HepG2 (cell line): ENCODE results near the gene C20orf204. TPM values are rescaled to one million over a fixed set of nuclear protein-coding genes. Genes with fewer than 3 reads are reported as not detected.

ENCODE experiments used
- ARNT ChIP-seq: fragments of 450-650 bp; IDR thresholded peaks from 2 replicates; pipeline ENCODE4 v1.6.1; 2017
- ATAD3A ChIP-seq: sonication (generic); formaldehyde crosslinking; IDR thresholded peaks from 2 replicates; pipeline ENCODE4 v1.4.0; 2020; ENCODE audit warnings: missing genetic modification reagents
- DPF2 ChIP-seq: sonication (generic); formaldehyde crosslinking; IDR thresholded peaks from 2 replicates; pipeline ENCODE4 v1.4.0; 2020; ENCODE audit warnings: mild to moderate bottlenecking, low read depth, missing genetic modification reagents, borderline replicate concordance
- GLI4 ChIP-seq: sonication (generic); formaldehyde crosslinking; IDR thresholded peaks from 2 replicates; pipeline ENCODE4 v1.5.1; 2020; ENCODE audit warnings: missing genetic modification reagents, mild to moderate bottlenecking, moderate library complexity, borderline replicate concordance
- GTF2F1 ChIP-seq: fragments of 150-350 bp; IDR thresholded peaks from 2 replicates; pipeline ENCODE4 v1.6.1; 2014; ENCODE audit warnings: low read length
- GTF3A ChIP-seq: sonication (generic); formaldehyde crosslinking; conservative IDR thresholded peaks from 2 replicates; pipeline ENCODE4 v1.4.0; 2020; ENCODE audit warnings: mild to moderate bottlenecking, missing genetic modification reagents
- ISX ChIP-seq: sonication (generic); formaldehyde crosslinking; conservative IDR thresholded peaks from 2 replicates; pipeline ENCODE4 v1.5.0; 2020; ENCODE audit warnings: missing genetic modification reagents
- KAT8 ChIP-seq: IDR thresholded peaks from 2 replicates; pipeline ENCODE4 v1.6.1; 2016; ENCODE audit warnings: missing genetic modification reagents, missing compliant biosample characterization
- KDM2A ChIP-seq: sonication (generic); formaldehyde crosslinking; IDR thresholded peaks from 2 replicates; pipeline ENCODE4 v1.4.0; 2020; ENCODE audit warnings: low read depth, missing genetic modification reagents, borderline replicate concordance
- KLF6 ChIP-seq: IDR thresholded peaks from 2 replicates; pipeline ENCODE4 v1.8.0; 2016; ENCODE audit warnings: missing biosample characterization, missing genetic modification reagents
- MTA1 ChIP-seq: sonication (generic); formaldehyde crosslinking; IDR thresholded peaks from 2 replicates; pipeline ENCODE4 v1.4.0; 2020; ENCODE audit warnings: missing genetic modification reagents, mild to moderate bottlenecking, borderline replicate concordance
- MTF1 ChIP-seq: sonication (generic); formaldehyde crosslinking; IDR thresholded peaks from 2 replicates; pipeline ENCODE4 v1.5.0; 2020; ENCODE audit warnings: missing genetic modification reagents
- MXD3 ChIP-seq: IDR thresholded peaks from 2 replicates; pipeline ENCODE4 v1.6.1; 2016; ENCODE audit warnings: mild to moderate bottlenecking, missing biosample characterization, missing genetic modification reagents
- SP140L ChIP-seq: sonication (generic); formaldehyde crosslinking; IDR thresholded peaks from 2 replicates; pipeline ENCODE4 v1.4.0; 2020; ENCODE audit warnings: missing genetic modification reagents, borderline replicate concordance
- SSRP1 ChIP-seq: IDR thresholded peaks from 2 replicates; pipeline ENCODE4 v1.6.1; 2016; ENCODE audit warnings: control low read depth
- TAF15 ChIP-seq: fragments of 200-400 bp; formaldehyde crosslinking; IDR thresholded peaks from one replicate; pipeline ENCODE4 v1.6.1; 2018; ENCODE audit warnings: mild to moderate bottlenecking, low read depth, low read length; ENCODE audit not compliant: poor library complexity, severe bottlenecking
- YY1 ChIP-seq: IDR thresholded peaks from 2 replicates; pipeline ENCODE4 v1.6.1; 2011; ENCODE audit warnings: low read length, low read depth, moderate library complexity, mild to moderate bottlenecking; ENCODE audit not compliant: insufficient read depth, insufficient replicate concordance
- ZKSCAN1 ChIP-seq: fragments of 150-350 bp; IDR thresholded peaks from 2 replicates; pipeline ENCODE4 v1.6.1; 2014; ENCODE audit warnings: low read length
- ZNF136 ChIP-seq: sonication (generic); formaldehyde crosslinking; IDR thresholded peaks from 2 replicates; pipeline ENCODE4 v1.8.1; 2022; ENCODE audit warnings: low read depth, mild to moderate bottlenecking, moderate library complexity, missing genetic modification reagents
- ZNF230 ChIP-seq: sonication (generic); formaldehyde crosslinking; IDR thresholded peaks from 2 replicates; pipeline ENCODE4 v1.4.0; 2020; ENCODE audit warnings: mild to moderate bottlenecking, missing genetic modification reagents
- ZNF326 ChIP-seq: sonication (generic); formaldehyde crosslinking; IDR thresholded peaks from 2 replicates; pipeline ENCODE4 v1.4.0; 2020; ENCODE audit warnings: missing genetic modification reagents, borderline replicate concordance
- ZNF468 ChIP-seq: sonication (generic); formaldehyde crosslinking; IDR thresholded peaks from 2 replicates; pipeline ENCODE4 v1.8.0; 2022; ENCODE audit warnings: mild to moderate bottlenecking, moderate library complexity, missing genetic modification reagents
- ZNF709 ChIP-seq: sonication (generic); formaldehyde crosslinking; IDR thresholded peaks from 2 replicates; pipeline ENCODE4 v1.5.0; 2020; ENCODE audit warnings: mild to moderate bottlenecking, missing genetic modification reagents
- ZSCAN21 ChIP-seq: sonication (generic); formaldehyde crosslinking; IDR thresholded peaks from 2 replicates; pipeline ENCODE4 v1.8.0; 2022; ENCODE audit warnings: mild to moderate bottlenecking, missing genetic modification reagents, moderate library complexity, borderline replicate concordance
- polyA plus RNA-seq, 8 experiments: library from polyadenylated mRNA; depleted of rRNA in 3 of 8; stranded (reverse) in 7 of 8; unstranded in 1 of 8; fragments of >200 nt; fragmentation: Illumina TruSeq in 4 of 8; extraction: Trizol in 4 of 8; gene quantifications; 2 replicates each; pipeline versions ENCODE4 v1.2.1 to v1.2.3, GENCODE V29; 2011 to 2016; ENCODE audit warnings: low read depth in 4 of 8, missing spikeins in 1 of 8, mixed read lengths in 1 of 8; ENCODE audit not compliant: insufficient read depth in 1 of 8
- total RNA-seq, 5 experiments: library from RNA; depleted of rRNA; stranded (reverse); fragments of >200 nt; fragmentation: Illumina TruSeq; extraction: Trizol; gene quantifications; 2 replicates each; pipeline ENCODE4 v1.2.3, GENCODE V29; 2016; ENCODE audit warnings: low read depth in 1 of 5
- TF ChIP-seq, protein P1 (sequence below): sonication (generic); formaldehyde crosslinking; IDR thresholded peaks from 2 replicates; pipeline ENCODE4 v1.4.0; 2020; ENCODE audit warnings: missing genetic modification reagents, borderline replicate concordance
- TF ChIP-seq, protein P2 (sequence below): IDR thresholded peaks from 2 replicates; pipeline ENCODE4 v1.6.1; 2016; ENCODE audit warnings: low read depth
- TF ChIP-seq, protein P3 (sequence below): sonication (generic); formaldehyde crosslinking; IDR thresholded peaks from 2 replicates; pipeline ENCODE4 v1.4.0; 2020; ENCODE audit warnings: missing genetic modification reagents

The C20orf204 gene
- total and polyA plus RNA-seq, 2 of the 13 experiments (the other 11 are each of a cell fraction or from before 2014, with no cell fraction given) = 22.1 to 80.0 TPM

GRCh38 chr20:64062276-64062595 lies 26.3 kb downstream of the C20orf204 start (continued):
- no peak for TF ChIP-seq TAF15
- TF ChIP-seq, protein P1, sequence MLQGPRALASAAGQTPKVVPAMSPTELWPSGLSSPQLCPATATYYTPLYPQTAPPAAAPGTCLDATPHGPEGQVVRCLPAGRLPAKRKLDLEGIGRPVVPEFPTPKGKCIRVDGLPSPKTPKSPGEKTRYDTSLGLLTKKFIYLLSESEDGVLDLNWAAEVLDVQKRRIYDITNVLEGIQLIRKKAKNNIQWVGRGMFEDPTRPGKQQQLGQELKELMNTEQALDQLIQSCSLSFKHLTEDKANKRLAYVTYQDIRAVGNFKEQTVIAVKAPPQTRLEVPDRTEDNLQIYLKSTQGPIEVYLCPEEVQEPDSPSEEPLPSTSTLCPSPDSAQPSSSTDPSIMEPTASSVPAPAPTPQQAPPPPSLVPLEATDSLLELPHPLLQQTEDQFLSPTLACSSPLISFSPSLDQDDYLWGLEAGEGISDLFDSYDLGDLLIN (CRISPR knock-in tag) = no peak
- 0 out of 2 replicates have a peak, but pooled peaks have one; percentile 86 for TF ChIP-seq ZNF468 (CRISPR knock-in tag)
- TF ChIP-seq GTF2F1 = no peak
- no peak for TF ChIP-seq SP140L (CRISPR knock-in tag)
- no peak for TF ChIP-seq MTF1 (CRISPR knock-in tag)
- no peak for TF ChIP-seq ARNT
- TF ChIP-seq ZKSCAN1 = no peak
- TF ChIP-seq, protein P2, sequence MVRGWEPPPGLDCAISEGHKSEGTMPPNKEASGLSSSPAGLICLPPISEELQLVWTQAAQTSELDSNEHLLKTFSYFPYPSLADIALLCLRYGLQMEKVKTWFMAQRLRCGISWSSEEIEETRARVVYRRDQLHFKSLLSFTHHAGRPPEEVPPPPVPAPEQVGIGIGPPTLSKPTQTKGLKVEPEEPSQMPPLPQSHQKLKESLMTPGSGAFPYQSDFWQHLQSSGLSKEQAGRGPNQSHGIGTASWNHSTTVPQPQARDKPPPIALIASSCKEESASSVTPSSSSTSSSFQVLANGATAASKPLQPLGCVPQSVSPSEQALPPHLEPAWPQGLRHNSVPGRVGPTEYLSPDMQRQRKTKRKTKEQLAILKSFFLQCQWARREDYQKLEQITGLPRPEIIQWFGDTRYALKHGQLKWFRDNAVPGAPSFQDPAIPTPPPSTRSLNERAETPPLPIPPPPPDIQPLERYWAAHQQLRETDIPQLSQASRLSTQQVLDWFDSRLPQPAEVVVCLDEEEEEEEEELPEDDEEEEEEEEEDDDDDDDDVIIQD = no peak
- TF ChIP-seq ZNF326 = peak; percentile 59; the same call in 1 of the 2 replicates
- no peak for TF ChIP-seq KAT8 (CRISPR knock-in tag)
- TF ChIP-seq KDM2A (CRISPR knock-in tag) = no peak
- no peak for TF ChIP-seq KLF6
- peak; percentile 37; the same call in 1 of the 2 replicates for TF ChIP-seq SSRP1
- no peak for TF ChIP-seq ATAD3A
- TF ChIP-seq ZNF136 = no peak
- TF ChIP-seq ZSCAN21 (CRISPR knock-in tag) = no peak
- TF ChIP-seq GLI4 (CRISPR knock-in tag) = no peak
- 0 out of 2 replicates have a peak, but pooled peaks have one; percentile 19 for TF ChIP-seq ISX
- no peak for TF ChIP-seq ZNF709
- 0 out of 2 replicates have a peak, but pooled peaks have one; percentile 57 for TF ChIP-seq DPF2
- no peak for TF ChIP-seq MXD3
- no peak for TF ChIP-seq ZNF230 (CRISPR knock-in tag)
- no peak; the same call in 1 of the 2 replicates for TF ChIP-seq GTF3A (CRISPR knock-in tag)
- TF ChIP-seq, protein P3, sequence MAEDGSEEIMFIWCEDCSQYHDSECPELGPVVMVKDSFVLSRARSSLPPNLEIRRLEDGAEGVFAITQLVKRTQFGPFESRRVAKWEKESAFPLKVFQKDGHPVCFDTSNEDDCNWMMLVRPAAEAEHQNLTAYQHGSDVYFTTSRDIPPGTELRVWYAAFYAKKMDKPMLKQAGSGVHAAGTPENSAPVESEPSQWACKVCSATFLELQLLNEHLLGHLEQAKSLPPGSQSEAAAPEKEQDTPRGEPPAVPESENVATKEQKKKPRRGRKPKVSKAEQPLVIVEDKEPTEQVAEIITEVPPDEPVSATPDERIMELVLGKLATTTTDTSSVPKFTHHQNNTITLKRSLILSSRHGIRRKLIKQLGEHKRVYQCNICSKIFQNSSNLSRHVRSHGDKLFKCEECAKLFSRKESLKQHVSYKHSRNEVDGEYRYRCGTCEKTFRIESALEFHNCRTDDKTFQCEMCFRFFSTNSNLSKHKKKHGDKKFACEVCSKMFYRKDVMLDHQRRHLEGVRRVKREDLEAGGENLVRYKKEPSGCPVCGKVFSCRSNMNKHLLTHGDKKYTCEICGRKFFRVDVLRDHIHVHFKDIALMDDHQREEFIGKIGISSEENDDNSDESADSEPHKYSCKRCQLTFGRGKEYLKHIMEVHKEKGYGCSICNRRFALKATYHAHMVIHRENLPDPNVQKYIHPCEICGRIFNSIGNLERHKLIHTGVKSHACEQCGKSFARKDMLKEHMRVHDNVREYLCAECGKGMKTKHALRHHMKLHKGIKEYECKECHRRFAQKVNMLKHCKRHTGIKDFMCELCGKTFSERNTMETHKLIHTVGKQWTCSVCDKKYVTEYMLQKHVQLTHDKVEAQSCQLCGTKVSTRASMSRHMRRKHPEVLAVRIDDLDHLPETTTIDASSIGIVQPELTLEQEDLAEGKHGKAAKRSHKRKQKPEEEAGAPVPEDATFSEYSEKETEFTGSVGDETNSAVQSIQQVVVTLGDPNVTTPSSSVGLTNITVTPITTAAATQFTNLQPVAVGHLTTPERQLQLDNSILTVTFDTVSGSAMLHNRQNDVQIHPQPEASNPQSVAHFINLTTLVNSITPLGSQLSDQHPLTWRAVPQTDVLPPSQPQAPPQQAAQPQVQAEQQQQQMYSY = no peak
- TF ChIP-seq MTA1 (CRISPR knock-in tag) = no peak
- no peak for TF ChIP-seq YY1
